Heart left ventricle (tissue), 16 donors: Measurements from ENCODE around the gene PHF2. TPM values are rescaled to one million over a fixed set of nuclear protein-coding genes. Genes with fewer than 3 reads are reported as not detected.

ENCODE experiments used
- ATAC-seq, 4 donors: fragments of 200-7000 bp; cut with Tn5 transposase; one replicate each; pipeline ENCODE4 v1.9.1; 2020 to 2022; ENCODE audit warnings: moderate library complexity in 4 of 4, mild to moderate bottlenecking in 3 of 4, moderate number of reproducible peaks in 1 of 4
- DNase-seq, 5 donors: peaks; one replicate each; pipeline ENCODE4 v3.0.0-alpha.2; 2020
- H3K27ac ChIP-seq, 12 donors: fragments of 200-600 bp; sonication (generic) in 4 of 12; one replicate each; pipeline versions ENCODE4 v1.5.0 to v1.8.0; 2016 to 2022; ENCODE audit warnings: mild to moderate bottlenecking in 2 of 12
- H3K27me3 ChIP-seq, 9 donors: fragments of 200-600 bp; sonication (generic) in 2 of 9; one replicate each; pipeline versions ENCODE4 v1.5.1 to v1.8.0; 2016 to 2022; ENCODE audit warnings: mild to moderate bottlenecking in 3 of 9
- H3K36me3 ChIP-seq, 9 donors: fragments of 200-600 bp; sonication (generic) in 2 of 9; one replicate each; pipeline versions ENCODE4 v1.5.0 to v1.8.0; 2018 to 2022; ENCODE audit warnings: mild to moderate bottlenecking in 2 of 9
- H3K4me1 ChIP-seq, 12 donors: fragments of 200-600 bp; sonication (generic) in 4 of 12; one replicate each; pipeline versions ENCODE4 v1.5.0 to v1.8.0; 2016 to 2022; ENCODE audit warnings: mild to moderate bottlenecking in 3 of 12
- H3K4me3 ChIP-seq, 12 donors: fragments of 200-600 bp; sonication (generic) in 4 of 12; one replicate each; pipeline versions ENCODE4 v1.5.0 to v1.8.0; 2017 to 2022; ENCODE audit warnings: mild to moderate bottlenecking in 9 of 12, moderate library complexity in 4 of 12
- H3K9me3 ChIP-seq, 12 donors: fragments of 200-600 bp; sonication (generic) in 4 of 12; one replicate each; pipeline versions ENCODE4 v1.5.0 to v1.8.0; 2016 to 2022; ENCODE audit warnings: mild to moderate bottlenecking in 1 of 12
- POLR2A ChIP-seq, 2 donors: fragments of 450-650 bp; IDR thresholded peaks; one replicate each; pipeline ENCODE4 v1.6.1; 2017; ENCODE audit warnings: antibody characterized with exemption in 2 of 2, mild to moderate bottlenecking in 2 of 2, moderate library complexity in 2 of 2
- WGBS, 4 donors: extraction: QIAGEN DNeasy Blood & Tissue Kit in 2 of 4; methylation state at CpG; one replicate each; pipeline versions ENCODE4 v1.1.5 to v1.1.7; 2013 to 2018; 5-methylcytosine and 5-hydroxymethylcytosine counted together
- intact Hi-C, 10 donors: fragments of 100-400 bp; cut with DNase I; formaldehyde crosslinking; loops; one replicate each; pipeline versions ENCODE4 v1.11.1 to v1.14.2; 2022
- microRNA-seq, 4 donors: library from miRNA; unstranded; fragments of <30 nt; microRNA quantifications; one replicate each; pipeline versions ENCODE4 to v1.2.0, GENCODE V29; 2017 to 2020
- polyA plus RNA-seq, 2 donors: library from polyadenylated mRNA; stranded (reverse); fragments of 200-250 nt; gene quantifications; one replicate each; pipeline ENCODE4 v1.2.3, GENCODE V29; 2013
- total RNA-seq, 9 donors: library from RNA; depleted of rRNA in 2 of 9; stranded (reverse); fragments of >200 nt in 2 of 9; fragmentation: NEBNext Ultra II Directional in 3 of 9; extraction: Animal tissue kit (Norgen Biotek cat#: 25700) in 3 of 9; gene quantifications; one replicate each; pipeline versions ENCODE4 v1.1.0 to v1.2.4, GENCODE V29; 2016 to 2023
- TF ChIP-seq, protein P1 (sequence below), 12 donors: fragments of 200-600 bp; sonication (generic) in 4 of 12; IDR thresholded peaks; one replicate each; pipeline versions ENCODE4 v1.5.0 to v1.8.0; 2018 to 2022; ENCODE audit warnings: antibody characterized with exemption in 12 of 12, mild to moderate bottlenecking in 5 of 12
- donor health status: ischemic (EF 13 %, LVEDD 7.1; RV severe dilation, severe dysfunction).
- donor health status: healthy with polysubstance abuse.
- donor health status: DM: no; HTN: yes; CAD: no.
- donor health status: DM: no; HTN: no; CAD: no.
- donor health status: ischemic (EF 25% LVEDD 6.9; RV normal size, moderate dysfunction).
- donor health status: ischemic (EF 25% LVEDD 5.7; RV mildly dilated, moderate dysfunction).
- donor health status: healthy.
- donor health status: DM: yes; HTN: yes; CAD: no.
- donor health status: ischemic (EF 35%, LVEDD 5.7; RV mildly dilated, moderate dysfunction).
- donor health status: nonischemic (EF 11% LVEDD 7.7; RV severe dilation, severe dysfunction).
- donor health status: DM: yes; HTN: yes; CAD: no.
- donor health status: PGD.
- donor health status: ischemic (EF 29% LVEDD 5.4; RV normal size, mild dysfunction).
- donor health status: nonischemic (EF 23%, LVEDD 6.1; RV moderate dilation, normal function).

Gene PHF2
- total and polyA plus RNA-seq, 11 donors = 18.8 to 37.2 (median 22.1) TPM

DNA sequence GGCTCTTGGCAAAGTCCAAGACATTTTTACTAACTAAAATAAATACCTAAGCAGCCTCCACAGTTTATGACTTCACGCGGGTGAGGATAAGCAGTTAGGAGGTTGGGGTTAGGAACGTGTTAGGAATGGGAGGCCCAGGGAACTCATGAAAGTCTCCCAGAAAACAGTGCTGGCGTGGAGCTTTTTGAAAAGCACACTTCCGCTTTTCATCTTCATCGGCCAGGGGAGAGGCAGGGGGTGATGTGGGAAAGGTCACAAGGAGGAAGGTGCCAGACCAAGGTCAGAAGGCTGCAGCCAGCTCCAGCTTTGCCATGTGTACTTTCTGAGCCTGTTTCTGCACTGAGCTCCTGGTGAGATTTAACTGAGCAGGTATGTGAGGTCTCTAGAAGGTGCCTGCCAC lies 149.0 kb downstream of the PHF2 start:
- H3K36me3 ChIP-seq = no peaks in the 10 kb centered on the region
- no peak for TF ChIP-seq POLR2A (IDR thresholded peaks at IDR 0.05)
- TF ChIP-seq, protein P1, sequence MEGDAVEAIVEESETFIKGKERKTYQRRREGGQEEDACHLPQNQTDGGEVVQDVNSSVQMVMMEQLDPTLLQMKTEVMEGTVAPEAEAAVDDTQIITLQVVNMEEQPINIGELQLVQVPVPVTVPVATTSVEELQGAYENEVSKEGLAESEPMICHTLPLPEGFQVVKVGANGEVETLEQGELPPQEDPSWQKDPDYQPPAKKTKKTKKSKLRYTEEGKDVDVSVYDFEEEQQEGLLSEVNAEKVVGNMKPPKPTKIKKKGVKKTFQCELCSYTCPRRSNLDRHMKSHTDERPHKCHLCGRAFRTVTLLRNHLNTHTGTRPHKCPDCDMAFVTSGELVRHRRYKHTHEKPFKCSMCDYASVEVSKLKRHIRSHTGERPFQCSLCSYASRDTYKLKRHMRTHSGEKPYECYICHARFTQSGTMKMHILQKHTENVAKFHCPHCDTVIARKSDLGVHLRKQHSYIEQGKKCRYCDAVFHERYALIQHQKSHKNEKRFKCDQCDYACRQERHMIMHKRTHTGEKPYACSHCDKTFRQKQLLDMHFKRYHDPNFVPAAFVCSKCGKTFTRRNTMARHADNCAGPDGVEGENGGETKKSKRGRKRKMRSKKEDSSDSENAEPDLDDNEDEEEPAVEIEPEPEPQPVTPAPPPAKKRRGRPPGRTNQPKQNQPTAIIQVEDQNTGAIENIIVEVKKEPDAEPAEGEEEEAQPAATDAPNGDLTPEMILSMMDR (IDR thresholded peaks at IDR 0.05) = no peak
- no peaks in the 10 kb centered on the region for H3K4me1 ChIP-seq
- H3K9me3 ChIP-seq = peaks cover 0 to 14% (median 4%) of the 10 kb centered on the region in 12 donors
- intact Hi-C loops = no loop called here
- peaks cover 0 to 13% (median 0%) of the 10 kb centered on the region in 9 donors for H3K27me3 ChIP-seq
- DNase-seq (no peak), ATAC-seq (no peak)
- WGBS, 4 donors = 81 to 84% (median 82%) methylated on average over 6 of the region's 6 CpGs
- H3K4me3 ChIP-seq = no peak overlapping the region
- H3K27ac ChIP-seq = no peak overlapping the region

DNA sequence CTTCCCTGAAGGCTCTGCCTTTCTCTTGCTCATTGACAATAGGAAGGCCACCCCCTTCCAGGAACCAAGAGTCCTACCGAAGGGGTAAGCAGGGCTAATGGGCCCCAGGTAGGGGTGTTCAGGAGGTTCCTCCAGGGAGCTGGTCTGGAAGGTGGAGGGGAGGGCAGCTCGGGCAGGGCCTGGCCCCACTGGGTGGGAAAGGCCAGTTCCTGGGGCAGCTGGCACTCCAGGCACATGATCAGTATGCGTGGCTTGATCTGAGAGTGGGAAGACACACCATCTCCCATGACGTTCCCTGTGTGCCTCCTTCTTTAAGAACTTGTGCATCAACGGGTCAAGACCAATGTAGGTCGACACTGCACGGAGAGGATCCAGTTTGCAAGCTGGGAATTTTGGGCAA lies 149.8 kb downstream of the PHF2 start:
- intact Hi-C loops = no loop called here
- no peak for DNase-seq
- TF ChIP-seq, protein P1 (IDR thresholded peaks at IDR 0.05) = no peak
- TF ChIP-seq POLR2A (IDR thresholded peaks at IDR 0.05) = no peak
- Histone ChIP-seq H3K36me3 (no peaks in the 10 kb centered on the region), H3K27me3 (peaks cover 0 to 13% (median 0%) of the 10 kb centered on the region in 9 donors), H3K27ac (no peak overlapping the region), H3K9me3 (peaks cover 0 to 14% (median 4%) of the 10 kb centered on the region in 12 donors), H3K4me3 (no peak overlapping the region), H3K4me1 (no peaks in the 10 kb centered on the region)
- WGBS, 4 donors = 79 to 90% (median 88%) methylated on average over 5 to 7 of the region's 7 CpGs
- no peak for ATAC-seq

Small RNA genes lying within 50 kb of the gene (microRNA-seq; reads per million reads assigned to microRNA genes)
- 0 to 0.06 (median 0) reads per million in 4 donors for gene MIR548AU

Other genes starting within 250 kb of the PHF2 start
- gene FAM120A, start 124.9 kb upstream of the PHF2 start, total RNA-seq = 100 to 1,000 TPM in 7 of 9 donors, 10 to 100 TPM in 2; 88.6 to 123 (median 113) TPM
- gene FAM120A, start 124.9 kb upstream of the PHF2 start, polyA plus RNA-seq = 100 to 1,000 TPM in 1 of 2 donors, 10 to 100 TPM in 1; 37.9 to 118 TPM
- gene FAM120AOS, start 123.0 kb upstream of the PHF2 start, total RNA-seq = 10 to 100 TPM; 27.2 to 38.8 (median 33.7) TPM
- gene FAM120AOS, start 123.0 kb upstream of the PHF2 start, polyA plus RNA-seq = 10 to 100 TPM; 22.2 to 30.0 TPM